Adrenal gland (tissue), 5 donors: ENCODE results near the gene COPE.

Experiments
- POLR2A ChIP-seq, 2 donors: fragments of 450-650 bp; IDR thresholded peaks; one replicate each; pipeline ENCODE4 v1.6.1; 2017; ENCODE audit warnings: antibody characterized with exemption in 2 of 2, mild to moderate bottlenecking in 2 of 2, moderate library complexity in 1 of 2
- TF ChIP-seq, protein P1 (sequence below), 6 experiments: fragments of 450-650 bp in 4 of 6; fragments of 200-600 bp in 2 of 6; sonication (generic) in 1 of 6; IDR thresholded peaks; 1 replicate in 5 of 6; 2 replicates in 1 of 6; pipeline versions ENCODE4 v1.5.1 to v1.8.0; 2016 to 2021; ENCODE audit warnings: antibody characterized with exemption in 6 of 6, mild to moderate bottlenecking in 2 of 6, moderate library complexity in 1 of 6
- donor health status: DM: no; HTN: no; CAD: no.

DNA sequence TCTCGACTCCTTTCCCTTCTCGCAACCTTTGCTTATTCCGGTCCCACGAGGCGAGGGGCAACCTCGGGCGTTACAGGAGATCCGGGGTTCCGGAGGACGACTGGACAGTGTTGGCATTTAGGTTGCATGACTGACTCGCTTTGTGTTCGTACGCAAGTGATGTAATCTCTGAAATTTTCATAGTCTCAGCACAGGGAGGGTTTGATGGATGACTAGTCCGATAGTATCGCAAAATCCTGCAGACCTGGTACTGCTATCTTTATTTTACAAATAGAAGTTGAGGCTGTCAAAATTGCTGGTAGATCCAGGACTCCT, 670 bp upstream of the COPE start:
- TF ChIP-seq, protein P1, sequence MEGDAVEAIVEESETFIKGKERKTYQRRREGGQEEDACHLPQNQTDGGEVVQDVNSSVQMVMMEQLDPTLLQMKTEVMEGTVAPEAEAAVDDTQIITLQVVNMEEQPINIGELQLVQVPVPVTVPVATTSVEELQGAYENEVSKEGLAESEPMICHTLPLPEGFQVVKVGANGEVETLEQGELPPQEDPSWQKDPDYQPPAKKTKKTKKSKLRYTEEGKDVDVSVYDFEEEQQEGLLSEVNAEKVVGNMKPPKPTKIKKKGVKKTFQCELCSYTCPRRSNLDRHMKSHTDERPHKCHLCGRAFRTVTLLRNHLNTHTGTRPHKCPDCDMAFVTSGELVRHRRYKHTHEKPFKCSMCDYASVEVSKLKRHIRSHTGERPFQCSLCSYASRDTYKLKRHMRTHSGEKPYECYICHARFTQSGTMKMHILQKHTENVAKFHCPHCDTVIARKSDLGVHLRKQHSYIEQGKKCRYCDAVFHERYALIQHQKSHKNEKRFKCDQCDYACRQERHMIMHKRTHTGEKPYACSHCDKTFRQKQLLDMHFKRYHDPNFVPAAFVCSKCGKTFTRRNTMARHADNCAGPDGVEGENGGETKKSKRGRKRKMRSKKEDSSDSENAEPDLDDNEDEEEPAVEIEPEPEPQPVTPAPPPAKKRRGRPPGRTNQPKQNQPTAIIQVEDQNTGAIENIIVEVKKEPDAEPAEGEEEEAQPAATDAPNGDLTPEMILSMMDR (IDR thresholded peaks at IDR 0.05), result no peak
- no peak for TF ChIP-seq POLR2A (IDR thresholded peaks at IDR 0.05)
